Suprapubic skin (tissue), 4 donors: ENCODE measurements around the gene GRIK3. TPM values are rescaled to one million over a fixed set of nuclear protein-coding genes. Genes with fewer than 3 reads are reported as not detected.

Source experiments
- DNase-seq, 2 donors: peaks; one replicate each; pipeline ENCODE4 v3.0.0-alpha.2; 2019; ENCODE audit warnings: low spot score in 2 of 2
- H3K27ac ChIP-seq: fragments of 200-600 bp; sonication (generic); one replicate; pipeline ENCODE4 v1.5.1; 2019
- H3K27me3 ChIP-seq: fragments of 200-600 bp; sonication (generic); one replicate; pipeline ENCODE4 v1.5.1; 2019
- H3K36me3 ChIP-seq: fragments of 200-600 bp; sonication (generic); one replicate; pipeline ENCODE4 v1.5.1; 2019
- H3K4me1 ChIP-seq: fragments of 200-600 bp; sonication (generic); one replicate; pipeline ENCODE4 v1.5.1; 2019
- H3K4me3 ChIP-seq: fragments of 200-600 bp; sonication (generic); one replicate; pipeline ENCODE4 v1.5.1; 2019; ENCODE audit warnings: mild to moderate bottlenecking
- H3K9me3 ChIP-seq: fragments of 200-600 bp; sonication (generic); one replicate; pipeline ENCODE4 v1.5.1; 2019
- EP300 ChIP-seq: sonication (generic); formaldehyde crosslinking; IDR thresholded peaks from one replicate; pipeline ENCODE4 v1.6.1; 2017; ENCODE audit warnings: antibody characterized with exemption
- POLR2A ChIP-seq, 2 donors: fragments of 450-650 bp; IDR thresholded peaks; one replicate each; pipeline ENCODE4 v1.6.1; 2017; ENCODE audit warnings: antibody characterized with exemption in 2 of 2, mild to moderate bottlenecking in 2 of 2, moderate library complexity in 2 of 2
- POLR2AphosphoS5 ChIP-seq, 3 donors: sonication (generic); formaldehyde crosslinking; IDR thresholded peaks; one replicate each; pipeline ENCODE4 v1.6.1; 2017; ENCODE audit warnings: antibody characterized with exemption in 3 of 3
- WGBS: methylation state at CpG from one replicate; pipeline ENCODE4 v1.1.5; 2018; 5-methylcytosine and 5-hydroxymethylcytosine counted together
- total RNA-seq, 4 donors: library from RNA; depleted of rRNA; stranded (reverse); fragments of >200 nt; gene quantifications; one replicate each; pipeline ENCODE4 v1.1.0, GENCODE V29; 2016
- TF ChIP-seq, protein P1 (sequence below), 2 donors: fragments of 200-600 bp in 1 of 2; fragments of 450-650 bp in 1 of 2; sonication (generic) in 1 of 2; IDR thresholded peaks; one replicate each; pipeline ENCODE4 v1.5.1; 2016 to 2019; ENCODE audit warnings: antibody characterized with exemption in 2 of 2, mild to moderate bottlenecking in 1 of 2, moderate library complexity in 1 of 2

Gene GRIK3
- total RNA-seq, 4 donors from 2014 or later: 0.18 to 0.64 (median 0.37) TPM

DNA sequence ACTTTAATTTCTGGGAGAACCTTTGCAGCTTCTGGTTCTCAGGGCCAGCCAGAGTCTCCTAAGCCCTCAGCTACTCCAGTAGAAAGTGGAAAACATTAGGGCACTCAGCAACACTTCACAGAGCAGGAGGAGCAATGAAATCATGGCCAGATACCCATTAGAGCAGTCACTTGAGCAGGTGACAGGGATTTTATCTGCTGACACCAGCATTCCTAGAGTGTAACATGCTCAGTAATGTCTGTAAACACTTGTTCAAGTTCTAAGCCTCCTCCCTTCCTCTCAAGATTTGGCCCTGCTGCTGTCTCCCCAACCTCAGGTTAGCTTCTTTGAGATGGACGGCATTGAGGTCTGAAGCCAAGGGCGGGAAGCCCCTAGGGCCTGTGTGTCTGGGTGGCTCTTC lies 218.0 kb downstream of the GRIK3 start:
- no peak for DNase-seq
- H3K9me3 ChIP-seq: no peaks in the 10 kb centered on the region
- no peak overlapping the region for H3K4me3 ChIP-seq

DNA sequence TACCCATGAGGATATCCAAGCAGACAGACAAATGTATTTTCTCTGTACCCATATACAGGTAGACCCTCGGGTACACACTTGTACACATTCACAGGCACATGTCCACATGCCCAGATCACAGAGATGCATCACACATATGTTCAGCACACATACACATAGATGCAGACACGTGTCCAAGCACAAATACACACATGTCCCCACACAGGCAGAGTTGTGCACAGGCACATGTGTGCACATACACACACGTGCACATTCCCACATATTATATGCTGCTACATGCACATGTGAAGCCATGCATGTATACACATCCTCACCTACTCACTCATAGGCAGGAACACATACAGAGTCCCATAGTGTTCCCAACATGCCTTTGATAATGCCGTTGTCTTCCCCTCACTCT lies 219.5 kb downstream of the GRIK3 start:
- H3K36me3 ChIP-seq: no peaks in the 10 kb centered on the region
- no peak for DNase-seq
- peaks cover 13% of the 10 kb centered on the region for H3K27me3 ChIP-seq
- no peak overlapping the region for H3K27ac ChIP-seq
- no peak overlapping the region for H3K4me3 ChIP-seq
- no peaks in the 10 kb centered on the region for H3K4me1 ChIP-seq
- 80% methylated on average over 3 of the region's 4 CpGs for WGBS
- TF ChIP-seq POLR2A (IDR thresholded peaks at IDR 0.05): no peak
- TF ChIP-seq, protein P1, sequence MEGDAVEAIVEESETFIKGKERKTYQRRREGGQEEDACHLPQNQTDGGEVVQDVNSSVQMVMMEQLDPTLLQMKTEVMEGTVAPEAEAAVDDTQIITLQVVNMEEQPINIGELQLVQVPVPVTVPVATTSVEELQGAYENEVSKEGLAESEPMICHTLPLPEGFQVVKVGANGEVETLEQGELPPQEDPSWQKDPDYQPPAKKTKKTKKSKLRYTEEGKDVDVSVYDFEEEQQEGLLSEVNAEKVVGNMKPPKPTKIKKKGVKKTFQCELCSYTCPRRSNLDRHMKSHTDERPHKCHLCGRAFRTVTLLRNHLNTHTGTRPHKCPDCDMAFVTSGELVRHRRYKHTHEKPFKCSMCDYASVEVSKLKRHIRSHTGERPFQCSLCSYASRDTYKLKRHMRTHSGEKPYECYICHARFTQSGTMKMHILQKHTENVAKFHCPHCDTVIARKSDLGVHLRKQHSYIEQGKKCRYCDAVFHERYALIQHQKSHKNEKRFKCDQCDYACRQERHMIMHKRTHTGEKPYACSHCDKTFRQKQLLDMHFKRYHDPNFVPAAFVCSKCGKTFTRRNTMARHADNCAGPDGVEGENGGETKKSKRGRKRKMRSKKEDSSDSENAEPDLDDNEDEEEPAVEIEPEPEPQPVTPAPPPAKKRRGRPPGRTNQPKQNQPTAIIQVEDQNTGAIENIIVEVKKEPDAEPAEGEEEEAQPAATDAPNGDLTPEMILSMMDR (IDR thresholded peaks at IDR 0.05): no peak
- no peaks in the 10 kb centered on the region for H3K9me3 ChIP-seq

More for the DNA sequence above, 218.0 kb downstream of the GRIK3 start:
- no peak overlapping the region for H3K27ac ChIP-seq
- TF ChIP-seq, protein P1 (IDR thresholded peaks at IDR 0.05): no peak
- TF ChIP-seq POLR2AphosphoS5 (IDR thresholded peaks at IDR 0.05): no peak
- TF ChIP-seq EP300: no peak
- no peak for TF ChIP-seq POLR2A (IDR thresholded peaks at IDR 0.05)
- WGBS: 90% methylated on average over 2 of the region's 2 CpGs
- no peaks in the 10 kb centered on the region for H3K4me1 ChIP-seq
- no peaks in the 10 kb centered on the region for H3K36me3 ChIP-seq
- H3K27me3 ChIP-seq: peaks cover 17% of the 10 kb centered on the region

DNA sequence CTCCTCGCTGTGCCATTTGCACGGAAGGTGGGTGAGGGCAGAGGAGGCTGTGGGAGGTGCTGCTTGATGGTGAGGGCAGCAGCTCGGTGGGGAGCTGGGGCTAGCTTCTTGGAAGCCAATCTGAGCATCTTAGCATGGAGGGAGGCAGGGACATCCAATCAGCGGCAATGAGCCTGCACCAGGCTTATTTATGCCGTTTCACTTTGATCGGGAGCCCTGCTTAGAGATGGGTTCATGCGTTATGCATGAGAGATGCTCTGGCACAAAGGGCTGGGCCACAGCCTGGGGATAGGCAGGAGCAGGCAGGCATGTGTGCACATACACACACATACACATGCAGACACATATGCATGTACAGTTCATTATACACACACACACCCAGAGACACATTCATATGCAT lies 220.2 kb downstream of the GRIK3 start:
- Histone ChIP-seq H3K9me3 (no peaks in the 10 kb centered on the region), H3K4me1 (no peaks in the 10 kb centered on the region), H3K36me3 (no peaks in the 10 kb centered on the region), H3K27me3 (peaks cover 7% of the 10 kb centered on the region), H3K4me3 (no peak overlapping the region), H3K27ac (no peak overlapping the region)
- 98% methylated on average over 6 of the region's 7 CpGs for WGBS
- no peak for DNase-seq
- TF ChIP-seq, protein P1 (IDR thresholded peaks at IDR 0.05): no peak
- no peak for TF ChIP-seq POLR2AphosphoS5 (IDR thresholded peaks at IDR 0.05)
- TF ChIP-seq EP300: no peak
- TF ChIP-seq POLR2A (IDR thresholded peaks at IDR 0.05): no peak

DNA sequence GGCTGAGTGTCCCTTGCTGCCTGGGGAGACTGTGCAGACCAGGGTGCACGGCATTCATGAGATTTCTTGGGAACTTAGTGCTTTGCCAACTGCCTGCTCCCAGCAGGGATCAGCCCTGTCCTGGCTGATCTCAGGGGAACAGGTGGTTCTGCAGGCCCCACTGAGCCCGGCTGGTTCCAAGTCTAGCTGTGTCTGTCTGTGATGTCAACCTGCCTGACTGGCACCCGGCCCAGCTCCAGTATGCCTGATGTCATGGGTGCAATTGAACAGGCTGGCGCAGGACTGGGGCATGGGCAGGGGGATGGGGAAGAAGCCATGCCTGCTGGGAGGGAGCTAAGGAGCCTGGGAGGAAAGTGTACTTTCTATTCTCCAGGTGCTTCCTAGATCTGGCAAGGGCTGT lies 227.1 kb downstream of the GRIK3 start:
- H3K9me3 ChIP-seq: no peaks in the 10 kb centered on the region
- WGBS: 57% methylated on average over 3 of the region's 4 CpGs
- H3K4me3 ChIP-seq: no peak overlapping the region
- TF ChIP-seq, protein P1 (IDR thresholded peaks at IDR 0.05): no peak
- TF ChIP-seq POLR2A (IDR thresholded peaks at IDR 0.05) (no peak), EP300 (no peak), POLR2AphosphoS5 (IDR thresholded peaks at IDR 0.05) (no peak)
- H3K4me1 ChIP-seq: no peaks in the 10 kb centered on the region
- DNase-seq: no peak
- no peaks in the 10 kb centered on the region for H3K36me3 ChIP-seq
- H3K27ac ChIP-seq: no peak overlapping the region
- peaks cover 4% of the 10 kb centered on the region for H3K27me3 ChIP-seq

DNA sequence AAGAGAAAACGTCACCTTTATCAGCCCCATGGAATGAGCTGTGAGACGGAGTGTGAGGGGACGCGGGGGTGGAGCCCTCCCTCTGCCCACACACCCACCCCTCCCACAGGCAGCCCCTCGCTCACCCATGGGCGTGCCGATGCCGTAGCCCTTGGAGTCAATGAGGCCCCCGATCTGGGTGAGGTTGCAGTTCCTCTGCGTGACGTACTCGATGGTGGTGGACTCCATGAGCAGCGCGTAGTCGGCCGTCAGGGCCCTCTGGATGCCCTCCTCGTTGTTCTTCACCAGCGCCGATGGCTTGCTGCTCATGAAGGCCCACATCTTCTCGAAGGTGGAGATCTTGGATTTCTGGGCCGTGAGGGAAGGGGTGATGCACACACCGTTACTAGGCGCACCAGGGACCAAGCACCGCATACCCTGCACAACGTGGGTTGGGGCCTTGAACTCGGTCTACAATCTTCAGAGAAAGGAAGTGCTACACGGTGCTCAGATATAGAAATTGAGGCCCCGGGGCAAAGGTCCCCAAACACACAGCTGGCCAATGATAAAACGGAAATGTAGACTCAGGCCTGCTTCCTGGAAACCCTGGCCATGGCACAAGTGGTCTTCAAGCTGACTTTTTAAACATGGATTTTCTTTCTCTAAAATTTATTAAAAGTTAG lies 228.2 kb downstream of the GRIK3 start:
- no peaks in the 10 kb centered on the region for H3K36me3 ChIP-seq
- no peaks in the 10 kb centered on the region for H3K9me3 ChIP-seq
- no peak overlapping the region for H3K4me3 ChIP-seq
- DNase-seq: no peak
- H3K27me3 ChIP-seq: peaks cover 11% of the 10 kb centered on the region
- WGBS: 88% methylated on average over 24 of the region's 29 CpGs
- TF ChIP-seq POLR2A (IDR thresholded peaks at IDR 0.05) (no peak), POLR2AphosphoS5 (IDR thresholded peaks at IDR 0.05) (no peak), EP300 (no peak)
- TF ChIP-seq, protein P1 (IDR thresholded peaks at IDR 0.05): no peak
- H3K4me1 ChIP-seq: no peaks in the 10 kb centered on the region
- no peak overlapping the region for H3K27ac ChIP-seq
